Measurements from ENCODE around the gene SIRT4.

The SIRT4 gene, protein sequence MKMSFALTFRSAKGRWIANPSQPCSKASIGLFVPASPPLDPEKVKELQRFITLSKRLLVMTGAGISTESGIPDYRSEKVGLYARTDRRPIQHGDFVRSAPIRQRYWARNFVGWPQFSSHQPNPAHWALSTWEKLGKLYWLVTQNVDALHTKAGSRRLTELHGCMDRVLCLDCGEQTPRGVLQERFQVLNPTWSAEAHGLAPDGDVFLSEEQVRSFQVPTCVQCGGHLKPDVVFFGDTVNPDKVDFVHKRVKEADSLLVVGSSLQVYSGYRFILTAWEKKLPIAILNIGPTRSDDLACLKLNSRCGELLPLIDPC

DNA sequence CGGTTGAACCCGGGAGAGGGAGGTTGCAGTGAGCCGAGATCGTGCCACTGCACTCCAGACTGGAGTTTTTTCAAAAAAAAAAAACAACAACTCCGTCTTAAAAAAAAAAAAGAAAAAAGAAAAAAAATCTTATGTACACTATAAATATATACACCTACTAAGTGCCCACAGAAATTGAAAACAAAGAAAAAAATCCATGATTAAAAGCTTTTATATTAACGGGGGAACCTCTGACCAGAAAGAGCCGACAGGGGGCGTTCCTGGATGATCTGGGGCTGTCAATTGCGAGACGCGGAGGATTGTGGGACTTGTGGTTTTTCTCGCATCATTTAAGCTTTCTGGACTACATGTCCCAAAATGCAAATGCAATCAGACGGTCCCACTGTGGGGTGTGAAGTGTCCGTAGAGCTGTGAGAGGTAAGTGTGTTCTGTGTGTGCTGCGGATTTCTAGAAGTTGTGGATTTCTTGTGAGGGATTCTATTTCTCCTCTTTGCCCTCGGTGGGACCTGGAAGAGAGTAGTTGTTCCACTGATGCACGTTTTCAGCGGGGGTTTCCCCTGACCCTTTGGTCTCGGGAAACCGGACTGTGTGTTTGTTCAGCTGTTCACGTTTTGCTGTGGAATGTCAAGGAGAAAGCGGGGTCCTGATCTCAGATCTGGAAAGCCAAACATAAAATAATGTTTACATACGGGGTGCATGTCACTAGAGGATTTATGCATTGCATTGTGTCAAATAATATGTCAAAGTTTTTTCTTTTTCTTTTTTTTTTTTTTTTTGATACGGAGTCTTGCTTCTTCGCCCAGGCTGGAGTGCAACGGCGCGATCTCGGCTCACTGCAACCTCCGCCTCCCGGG lies at the start of gene SIRT4:
SIRT4 (plus strand) TSS at position 360 of the 854 bp plus-strand sequence. CDS start 1,241 bp downstream, outside the sequence.
- peak; percentile 88 for DNase-seq

DNA sequence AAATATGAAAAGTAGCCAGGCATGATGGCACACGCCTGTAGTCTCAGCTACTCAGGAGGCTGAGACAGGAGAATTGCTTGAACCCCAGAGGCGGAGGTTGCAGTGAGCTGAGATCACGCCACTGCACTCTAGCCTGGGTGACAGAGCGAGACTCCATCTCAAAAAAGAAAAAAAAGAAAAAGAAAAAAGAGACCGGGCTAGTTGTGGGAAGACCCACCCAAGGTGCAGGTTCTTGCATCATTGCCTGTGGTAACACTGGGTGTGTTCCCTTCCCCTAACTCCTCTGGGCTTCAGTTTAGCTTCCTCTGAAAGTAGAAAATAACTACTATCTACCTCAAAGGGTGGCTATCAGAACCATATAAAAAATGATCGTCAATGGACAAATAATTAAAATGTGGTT lies 48.8 kb upstream of the SIRT4 start:
- DNase-seq, result peak; percentile 71

DNA sequence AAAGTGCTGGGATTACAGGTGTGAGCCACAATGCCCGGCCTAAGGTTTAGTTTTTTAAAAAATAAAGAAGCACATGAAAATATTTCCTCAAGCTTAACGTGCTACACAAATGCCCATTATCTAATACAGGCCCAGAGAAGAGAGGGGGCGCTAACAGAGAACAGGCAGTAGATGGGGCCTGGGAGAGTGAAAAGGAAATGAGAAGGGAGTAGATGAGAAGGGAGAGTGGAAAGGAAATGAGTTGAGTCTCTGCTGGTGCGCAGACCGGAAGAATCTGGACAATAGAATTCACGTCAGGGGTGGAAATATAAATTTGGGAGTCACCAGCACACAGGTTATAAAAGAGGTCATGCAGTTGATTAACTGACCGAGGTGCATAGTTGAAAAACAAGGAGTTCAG lies 47.3 kb upstream of the SIRT4 start:
- no peak for DNase-seq

DNA sequence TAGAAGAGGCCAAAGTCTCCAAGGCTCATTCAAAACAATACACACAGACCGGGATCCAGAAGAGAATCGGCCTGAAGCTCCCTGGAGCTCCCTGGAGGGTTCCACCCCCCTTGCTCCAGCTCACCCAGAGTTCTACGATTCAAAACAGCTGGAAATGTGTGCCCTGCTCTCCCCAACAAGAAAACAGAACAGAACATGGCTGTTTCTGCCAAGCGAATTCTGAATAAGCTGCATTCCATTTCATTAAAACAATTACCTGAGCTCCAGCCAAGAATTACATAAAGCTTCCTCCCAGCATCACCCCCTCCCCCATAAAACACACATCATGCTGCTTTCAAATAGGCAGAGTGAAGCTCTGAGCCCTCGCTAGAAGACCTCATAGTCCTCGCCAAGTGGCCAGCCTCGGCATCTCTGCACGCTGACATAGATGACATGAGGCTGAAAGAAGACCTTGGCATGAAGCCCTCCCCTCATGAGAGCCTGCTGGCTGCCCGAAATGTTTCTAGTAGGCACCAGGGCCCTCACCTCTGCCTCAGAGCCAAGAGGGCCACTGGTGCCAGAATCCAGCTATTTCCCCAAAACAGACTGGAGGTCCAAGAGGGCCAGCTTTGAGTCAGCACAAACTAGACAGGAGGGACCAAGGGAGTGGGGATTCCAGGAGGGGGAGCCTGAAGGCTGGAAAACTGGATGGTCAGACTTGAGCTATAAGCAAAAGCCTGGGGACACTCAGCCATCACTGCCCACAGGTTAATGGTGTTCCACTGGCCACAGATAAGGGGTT lies 44.9 kb upstream of the SIRT4 start:
- DNase-seq, result no peak

DNA sequence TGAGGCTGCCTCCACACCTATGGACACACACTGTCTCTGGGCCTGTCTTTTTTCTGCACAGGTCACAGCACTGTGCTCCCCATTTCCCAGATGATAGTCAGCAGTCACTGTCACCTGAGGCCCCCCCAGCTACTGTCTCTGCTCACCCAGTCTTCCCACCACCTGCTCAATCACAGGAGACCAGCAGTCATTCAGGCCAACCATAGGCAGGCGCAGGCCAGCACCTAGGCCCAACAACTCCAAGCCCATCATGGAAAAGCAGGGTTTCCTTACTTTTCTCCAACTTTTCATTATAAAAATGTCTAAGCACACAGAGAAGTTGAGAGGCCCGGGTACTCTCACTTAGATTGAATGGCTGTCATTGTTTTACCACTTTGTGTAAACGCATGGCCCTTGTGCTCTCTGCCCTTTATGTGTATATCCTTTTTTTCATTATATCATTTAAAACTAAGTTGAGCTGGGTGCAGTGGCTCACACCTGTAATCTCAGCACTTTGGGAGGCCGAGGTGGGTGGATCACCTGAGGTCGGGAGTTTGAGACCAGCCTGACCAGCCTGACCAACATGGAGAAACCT lies 43.7 kb upstream of the SIRT4 start:
- DNase-seq, result no peak

DNA sequence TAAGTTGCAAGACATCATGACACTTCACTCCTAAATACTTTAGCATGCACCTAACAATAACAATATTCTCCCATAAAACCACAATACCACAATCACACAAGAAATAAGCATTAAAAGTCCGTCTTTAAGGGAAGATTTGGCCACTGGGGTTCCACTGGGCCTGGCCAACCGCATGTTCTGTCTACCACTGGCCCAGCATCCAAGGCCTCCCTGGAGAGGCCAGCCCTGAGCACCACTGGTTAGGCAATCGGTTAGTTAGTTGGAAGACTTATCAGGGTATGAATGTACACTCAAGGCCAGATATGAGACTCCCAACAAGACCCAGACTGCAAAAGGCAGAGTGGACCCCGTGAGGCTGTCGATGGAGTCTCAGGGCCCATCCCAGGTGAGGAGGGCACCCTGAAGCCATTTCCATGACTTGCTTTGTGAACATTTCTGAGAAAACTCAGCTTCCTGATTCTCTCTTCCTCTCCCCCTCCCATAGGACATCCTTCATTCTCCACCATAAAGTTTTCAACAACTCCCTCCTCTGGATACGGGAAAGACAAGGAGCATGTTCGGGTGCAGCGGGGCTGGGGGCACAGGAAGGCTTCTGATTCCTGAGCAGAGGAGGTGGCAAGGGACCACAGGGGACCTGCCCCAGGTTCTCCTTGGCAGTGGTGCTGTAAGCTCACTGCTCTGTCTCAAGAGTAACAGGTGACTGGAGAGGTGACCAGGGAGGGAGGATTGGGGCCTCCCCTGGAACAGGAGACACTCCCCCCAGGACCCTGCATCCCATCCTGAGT lies 42.5 kb upstream of the SIRT4 start:
- DNase-seq, result no peak

DNA sequence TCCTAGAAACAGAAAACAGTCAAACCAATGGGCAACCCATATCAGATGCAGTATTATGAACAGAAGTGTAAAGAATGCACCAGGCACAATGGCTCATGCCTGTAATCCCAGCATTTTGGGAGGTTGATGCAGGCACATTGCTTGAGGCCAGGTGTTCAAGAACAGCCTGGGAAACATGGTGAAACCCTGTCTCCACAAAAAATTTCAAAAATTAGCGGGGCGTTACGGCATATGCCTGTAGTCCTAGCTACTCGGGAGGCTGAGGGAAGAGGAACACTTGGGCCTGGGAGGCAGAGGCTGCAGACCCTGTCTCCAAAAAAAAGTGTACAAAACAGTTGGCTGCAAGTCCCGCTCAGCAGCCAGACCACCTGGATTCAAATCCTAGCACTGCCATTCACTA lies 41.5 kb upstream of the SIRT4 start:
- DNase-seq, result no peak

DNA sequence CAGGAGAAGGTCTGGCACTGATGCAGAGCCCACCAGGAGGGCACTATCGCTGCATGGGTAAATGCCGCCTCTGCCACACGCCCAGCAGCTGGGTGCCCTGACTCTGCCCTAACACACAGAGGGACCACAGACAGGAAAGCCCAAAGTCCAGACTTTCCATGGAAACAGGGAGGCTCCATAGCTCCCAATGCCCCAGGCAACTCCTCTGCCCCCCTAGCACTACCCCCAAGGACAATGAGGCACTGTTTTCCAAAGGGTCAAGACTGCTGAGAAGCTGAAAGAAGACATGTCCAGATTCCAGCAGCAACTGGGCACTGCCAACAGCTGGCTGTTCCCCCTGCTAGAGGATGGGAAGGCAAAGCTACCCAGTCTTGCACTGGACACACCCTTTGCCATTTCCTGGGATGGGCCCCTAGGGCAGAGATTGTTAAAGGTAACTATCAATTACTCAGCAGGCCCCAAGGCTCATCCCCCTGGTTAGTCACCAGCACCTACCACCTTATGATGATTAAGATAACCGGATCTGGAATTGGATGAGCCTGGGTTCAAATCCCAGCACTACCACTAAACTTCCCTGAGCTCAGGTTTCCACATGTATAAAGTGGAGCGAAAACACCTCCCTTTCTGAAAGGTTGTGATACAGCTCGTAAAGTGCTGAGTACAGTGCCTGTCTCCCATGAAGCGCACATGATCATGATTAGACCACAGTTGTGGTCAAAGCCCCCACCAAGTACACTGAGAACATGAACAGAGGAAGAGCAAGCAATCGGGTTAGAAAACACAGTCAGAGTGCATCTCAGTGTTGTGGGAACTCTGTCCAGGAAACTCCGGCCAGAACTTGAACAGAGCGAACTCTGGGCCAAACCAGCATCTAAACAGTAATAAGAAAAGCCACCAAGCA lies 39.9 kb upstream of the SIRT4 start:
- no peak for DNase-seq

DNA sequence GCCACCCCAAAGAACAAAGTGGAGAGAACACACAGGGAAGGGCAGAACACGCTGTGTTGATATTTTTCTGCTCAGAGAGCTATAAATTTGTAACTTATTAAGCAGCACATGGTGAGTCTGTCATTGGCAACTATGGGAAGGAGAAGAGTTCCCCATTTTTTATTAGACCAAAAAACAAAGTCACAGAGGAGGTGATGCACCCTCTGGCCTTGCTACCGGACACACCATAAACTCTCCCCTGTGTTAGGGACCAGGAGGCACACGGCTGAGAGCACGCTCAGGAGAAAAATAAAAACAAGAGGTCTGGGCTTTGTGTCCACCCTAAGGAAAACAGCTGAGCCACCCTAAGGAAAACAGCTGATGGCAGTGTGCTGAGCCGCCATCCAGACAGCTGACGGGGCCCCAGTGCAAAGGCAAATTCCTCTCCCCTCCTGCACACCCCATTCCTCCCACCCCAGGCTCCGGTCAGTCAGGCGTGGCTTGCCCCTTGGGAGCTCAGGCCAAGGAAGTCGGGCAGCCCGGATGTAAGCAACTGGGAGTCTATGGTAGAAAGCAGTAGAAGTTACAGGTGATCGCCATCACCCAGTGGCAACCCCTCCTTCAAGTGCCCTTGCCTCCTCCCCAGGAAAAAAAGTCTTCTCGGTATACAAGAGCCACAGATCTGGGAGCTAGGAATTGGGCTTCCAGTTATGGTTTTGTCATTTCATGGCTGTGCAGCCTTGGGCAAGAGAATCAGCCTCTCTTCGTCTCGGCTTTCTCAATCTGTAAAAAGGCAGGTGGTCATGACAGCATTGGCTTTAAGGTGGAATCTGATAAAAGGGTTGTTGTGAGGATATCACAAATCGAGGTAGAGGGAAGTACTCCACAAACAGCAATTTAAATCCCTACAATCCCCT lies 39.0 kb upstream of the SIRT4 start:
- DNase-seq, result no peak

DNA sequence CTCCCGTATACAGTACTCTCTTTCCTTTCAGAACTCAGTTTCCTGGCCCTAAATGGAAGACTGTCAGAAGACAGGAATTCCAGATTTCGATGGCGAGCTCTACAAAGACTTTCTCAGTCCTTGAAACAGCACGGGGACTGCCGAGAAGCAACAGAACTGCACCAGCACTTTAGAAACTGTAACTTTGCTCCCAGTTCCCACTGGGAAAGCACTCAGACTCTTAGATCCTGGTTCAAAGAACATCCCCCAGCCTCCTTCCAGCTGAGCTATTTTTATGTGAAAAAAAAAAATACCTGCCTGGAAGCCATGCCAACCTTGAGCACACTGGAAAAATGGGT lies 38.4 kb upstream of the SIRT4 start:
- no peak for DNase-seq

DNA sequence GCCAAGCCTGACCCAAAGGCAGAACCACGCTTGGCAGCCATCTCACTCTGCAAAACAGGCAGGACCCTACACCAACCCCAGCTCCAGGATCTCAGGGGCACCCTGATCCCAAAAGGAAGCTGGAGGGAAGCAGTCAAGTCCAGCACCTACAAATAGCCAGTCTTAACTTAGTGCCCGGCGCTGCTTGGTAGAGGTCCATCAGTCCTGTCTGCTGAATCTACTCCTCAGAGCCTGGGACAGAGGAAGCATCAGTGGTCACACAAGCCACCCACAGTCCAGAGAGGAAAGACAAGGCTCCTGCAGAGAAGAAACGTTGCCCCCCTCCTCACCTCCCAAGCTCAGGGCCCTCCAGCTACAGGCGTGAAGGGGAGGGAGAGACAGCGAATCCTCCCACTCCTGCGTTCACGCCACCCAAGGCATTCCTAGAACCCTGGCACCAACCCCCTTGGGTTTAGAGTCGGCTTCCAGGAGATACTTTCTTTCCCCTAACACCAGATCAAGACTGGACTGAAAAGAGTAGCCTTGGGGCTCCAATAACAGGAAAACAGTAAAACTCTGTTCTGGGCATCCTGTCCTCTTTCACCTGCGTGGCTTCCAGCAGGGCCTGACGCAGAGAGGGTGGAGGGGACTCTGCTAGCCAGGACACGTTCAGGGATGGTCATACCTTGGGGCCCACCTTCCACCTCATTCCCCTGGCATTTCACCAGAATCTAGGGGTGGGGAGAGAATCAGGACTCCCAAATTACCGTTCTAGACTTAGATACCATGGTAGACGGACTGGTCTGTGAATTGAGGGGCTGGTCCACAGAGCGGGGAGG lies 37.8 kb upstream of the SIRT4 start:
- DNase-seq, result no peak

DNA sequence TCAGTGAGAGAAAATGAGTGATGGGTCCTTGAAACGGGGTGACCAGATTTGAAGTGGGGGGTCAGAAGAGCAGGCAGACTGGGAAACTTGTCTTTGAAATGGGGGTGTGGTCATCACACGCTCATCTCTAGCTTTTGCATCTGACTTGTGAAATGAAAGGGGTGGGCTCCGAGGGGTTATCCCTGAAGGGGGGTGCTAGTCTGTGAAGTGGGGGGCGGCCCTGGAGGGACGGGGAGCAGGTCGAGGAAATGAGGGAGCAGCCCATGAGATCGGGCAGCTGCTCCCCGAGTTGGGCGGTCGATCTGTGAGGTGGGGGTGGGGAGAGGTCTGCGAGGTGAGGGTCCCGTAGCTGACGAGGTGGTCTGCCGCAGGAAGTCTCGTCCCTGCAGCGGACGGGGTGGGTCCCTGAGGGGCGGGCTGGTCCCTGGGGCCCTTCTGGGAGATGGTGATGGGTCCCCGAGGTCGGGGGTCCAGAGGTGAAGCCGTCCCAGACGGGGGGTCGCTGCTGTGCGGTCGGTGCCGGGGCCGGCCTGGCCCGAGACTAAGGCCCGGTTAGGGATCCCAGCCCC lies 37.1 kb upstream of the SIRT4 start:
- DNase-seq, result no peak

DNA sequence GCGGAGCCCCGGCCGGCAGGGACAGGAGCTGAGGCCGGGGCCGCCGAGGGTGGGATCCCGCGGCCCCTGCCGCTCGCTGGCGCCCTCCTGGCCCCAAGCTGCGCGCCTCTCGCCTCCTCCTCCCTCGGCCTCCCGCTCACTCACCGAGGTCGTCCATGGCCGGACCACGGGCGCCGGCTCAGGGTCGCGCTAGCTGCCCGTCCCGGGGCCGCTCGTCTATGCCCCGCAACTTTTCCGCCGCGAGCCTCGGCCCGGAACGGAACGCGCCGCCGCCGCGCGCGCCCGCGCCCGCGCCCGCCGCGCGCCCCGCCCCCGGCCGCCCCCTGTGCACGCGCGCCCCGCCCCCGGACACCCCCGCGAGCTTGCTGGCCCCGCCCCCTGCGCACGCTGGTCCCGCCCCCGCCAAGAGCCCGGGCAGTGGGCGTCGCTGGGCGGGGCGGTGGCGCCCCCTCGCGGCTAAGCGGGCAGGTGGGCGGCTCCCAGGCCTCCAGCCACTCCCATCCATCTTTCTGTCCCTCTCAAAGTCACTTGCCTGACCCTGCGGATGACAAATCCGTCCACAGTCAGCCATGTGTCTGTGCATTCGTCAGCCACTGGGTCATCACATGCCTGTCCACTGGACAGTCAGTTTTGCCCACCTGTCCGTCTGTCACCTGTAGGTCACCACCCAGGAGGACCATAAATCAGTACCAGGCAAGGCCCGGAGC lies 36.5 kb upstream of the SIRT4 start, which contains the start of gene PXN:
PXN (minus strand) TSS at position 258 of the 707 bp plus-strand sequence; CDS start at position 157, 101 bp downstream.
- DNase-seq, result peak; percentile 85

DNA sequence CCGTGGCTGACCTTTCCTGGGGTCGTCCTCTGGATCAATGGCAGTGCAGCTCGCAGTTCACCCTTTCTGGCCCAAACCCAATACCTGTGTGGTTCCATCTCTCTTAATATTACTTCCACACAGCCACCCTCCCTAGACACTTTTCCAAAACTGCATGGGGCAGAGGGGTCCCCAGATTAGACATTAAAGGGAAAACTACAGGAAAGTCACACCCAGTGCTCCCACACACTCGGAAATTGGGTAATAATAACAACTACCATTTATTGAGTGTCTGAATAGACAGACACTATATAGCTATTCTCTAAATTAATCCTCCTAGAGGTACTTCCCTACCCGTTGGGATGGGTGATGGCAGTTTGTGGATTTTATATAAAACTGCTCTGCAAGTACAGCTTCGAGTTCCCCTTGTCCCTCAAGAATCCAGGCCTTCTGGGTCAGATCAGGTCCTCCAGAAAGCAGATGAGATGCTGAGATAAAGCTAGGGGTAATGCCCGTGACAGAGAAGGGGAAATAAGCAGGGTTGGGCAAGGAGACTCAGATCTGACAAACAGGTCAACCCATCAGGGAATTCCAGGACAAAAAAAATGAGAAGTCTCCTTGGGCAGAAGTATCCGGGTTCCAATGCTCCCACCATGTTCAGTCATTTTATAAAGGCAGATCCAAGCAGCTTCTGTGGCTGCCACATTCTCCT lies 35.8 kb upstream of the SIRT4 start:
- no peak for DNase-seq

DNA sequence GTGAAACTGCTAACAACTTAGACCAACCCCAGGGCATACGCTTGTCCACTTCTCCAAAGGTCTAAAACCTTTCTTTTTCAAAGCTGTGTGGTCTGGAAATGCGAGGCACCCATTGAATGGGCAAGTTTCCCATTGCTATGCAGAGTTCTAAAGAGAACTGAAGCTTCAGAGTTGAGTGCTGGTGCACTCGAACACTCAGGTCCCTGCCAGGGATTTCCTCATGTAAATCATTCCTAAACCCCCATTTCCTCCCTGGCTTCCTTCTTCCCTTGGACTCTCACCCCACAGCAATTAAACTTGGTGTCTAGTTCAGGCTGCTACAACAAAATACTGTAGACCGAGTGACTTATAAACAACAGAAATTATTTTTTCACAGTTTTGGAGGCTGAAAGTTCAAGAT lies 34.4 kb upstream of the SIRT4 start:
- no peak for DNase-seq

DNA sequence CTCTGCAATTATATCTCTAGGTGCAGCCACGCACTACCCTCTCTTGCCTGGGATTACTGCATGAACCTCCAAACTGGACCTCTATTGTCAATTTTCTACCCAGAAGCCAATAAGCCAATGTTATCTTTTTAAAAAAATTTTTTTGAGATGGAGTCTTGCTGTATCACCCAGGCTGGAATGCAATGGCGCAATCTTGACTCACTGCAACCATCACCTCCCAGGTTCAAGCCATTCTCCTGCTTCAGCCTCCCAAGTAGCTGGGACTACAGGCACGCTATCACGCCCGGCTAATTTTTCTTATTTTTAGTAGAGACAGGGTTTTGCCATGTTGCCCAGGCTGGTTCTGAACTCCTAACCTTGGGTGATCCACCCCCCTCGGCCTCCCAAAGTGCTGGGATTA lies 25.4 kb upstream of the SIRT4 start:
- no peak for DNase-seq
